ENCODE measurements around the gene TRPV3.
"Not testable (repeated sequence)": the region's sequence is repeated elsewhere in the genome, so short reads cannot be mapped to it uniquely, and the experiment has no call there.

Gene TRPV3

GRCh38 chr17:3471599-3471998, 86.0 kb downstream of the TRPV3 start, which contains the start of gene SPATA22:
SPATA22 (minus strand) TSS chr17:3471819; CDS start chr17:3469325, 2,494 bp downstream.
- no peaks in the 10 kb centered on the region for H3K9me3 ChIP-seq (ENCODE audit: severe bottlenecking)
- H3K36me3 ChIP-seq = no peaks in the 10 kb centered on the region
- H3K4me3 ChIP-seq (ENCODE audit: low read depth, low read length) = no peak within 1 kb of the TSS
- no peaks in the 10 kb centered on the region for H3K27me3 ChIP-seq (ENCODE audit: insufficient read depth, low read depth, severe bottlenecking)
- H3K27ac ChIP-seq = no peak within 1 kb of the TSS
- no peak for TF ChIP-seq CTCF (IDR thresholded peaks at IDR 0.05; ENCODE audit: low read depth, low read length)
- no peak for DNase-seq

DNA sequence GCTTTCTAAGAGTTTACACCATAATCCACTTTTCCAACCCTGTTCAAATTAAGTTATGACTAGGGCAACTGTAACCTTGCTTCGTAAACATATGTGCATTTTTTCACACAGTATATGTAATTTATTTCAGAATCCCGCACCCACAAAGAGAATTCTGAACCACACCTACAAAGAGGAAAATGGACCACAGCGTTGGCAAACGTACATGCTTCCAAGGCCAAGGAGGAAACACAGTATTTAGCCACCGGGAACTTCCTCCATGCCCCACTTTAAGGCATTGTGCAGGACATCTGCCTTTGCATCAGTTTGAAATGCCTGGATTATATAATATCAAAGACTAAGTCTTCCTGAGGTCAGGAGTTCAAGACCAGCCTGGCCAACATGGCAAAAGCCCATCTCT, 88.1 kb downstream of the TRPV3 start:
- Histone ChIP-seq H3K36me3 (no peaks in the 10 kb centered on the region), H3K9me3 (ENCODE audit: severe bottlenecking) (no peaks in the 10 kb centered on the region), H3K4me3 (ENCODE audit: low read depth, low read length) (no peak overlapping the region), H3K27ac (no peak overlapping the region), H3K27me3 (ENCODE audit: insufficient read depth, low read depth, severe bottlenecking) (no peaks in the 10 kb centered on the region)
- no peak for TF ChIP-seq CTCF (IDR thresholded peaks at IDR 0.05; ENCODE audit: low read depth, low read length)
- no peak for DNase-seq

GRCh38 chr17:3466355-3466754, 91.3 kb downstream of the TRPV3 start:
- H3K27me3 ChIP-seq (ENCODE audit: insufficient read depth, low read depth, severe bottlenecking); H3K4me3 ChIP-seq (ENCODE audit: low read depth, low read length); H3K27ac ChIP-seq; H3K9me3 ChIP-seq (ENCODE audit: severe bottlenecking); H3K36me3 ChIP-seq: not testable (repeated sequence)
- DNase-seq = peak; percentile 21

Measured in WERI-Rb-1 (cell line).